ENCODE data around the gene HNRNPK.

HNRNPK gene

GRCh38 chr9:83932011-83932410, 48.0 kb downstream of the HNRNPK start:
- no peak for DNase-seq

DNA sequence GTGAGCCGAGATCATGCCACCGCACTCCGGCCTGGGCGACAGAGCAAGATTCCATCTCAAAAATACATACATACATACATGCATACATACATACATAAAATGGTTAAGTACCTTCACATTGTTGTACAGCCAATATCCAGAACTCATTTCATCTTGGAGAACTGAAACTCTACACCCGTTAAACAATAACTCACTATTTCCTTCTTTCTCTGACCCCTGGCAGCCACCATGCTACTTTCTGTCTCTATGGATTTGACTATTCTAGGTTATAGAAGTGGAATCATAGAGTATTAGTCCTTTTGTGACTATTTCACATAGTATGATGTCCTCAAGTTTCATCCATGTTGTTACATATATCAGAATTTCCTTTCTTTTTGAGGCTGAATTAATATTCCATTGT, 49.1 kb downstream of the HNRNPK start:
- no peak for DNase-seq

DNA sequence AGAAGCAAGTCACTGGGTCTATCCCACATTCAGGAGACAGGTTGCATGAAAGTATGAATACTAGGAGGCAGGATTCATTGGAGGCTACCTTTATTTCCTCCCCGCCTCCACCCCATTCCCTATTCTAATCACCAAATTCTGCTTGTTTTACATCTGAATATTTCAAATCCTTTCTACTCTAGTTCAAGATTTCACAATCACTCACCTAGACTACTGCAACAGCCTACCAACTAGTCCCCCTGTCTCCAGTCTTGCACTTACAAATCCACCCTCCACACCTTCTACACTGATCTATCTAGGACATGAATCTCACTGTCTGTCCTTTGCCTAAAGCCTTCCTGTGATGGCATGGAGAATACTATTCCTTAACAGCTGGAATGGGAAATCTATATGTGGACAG, 52.4 kb downstream of the HNRNPK start:
- DNase-seq = no peak

DNA sequence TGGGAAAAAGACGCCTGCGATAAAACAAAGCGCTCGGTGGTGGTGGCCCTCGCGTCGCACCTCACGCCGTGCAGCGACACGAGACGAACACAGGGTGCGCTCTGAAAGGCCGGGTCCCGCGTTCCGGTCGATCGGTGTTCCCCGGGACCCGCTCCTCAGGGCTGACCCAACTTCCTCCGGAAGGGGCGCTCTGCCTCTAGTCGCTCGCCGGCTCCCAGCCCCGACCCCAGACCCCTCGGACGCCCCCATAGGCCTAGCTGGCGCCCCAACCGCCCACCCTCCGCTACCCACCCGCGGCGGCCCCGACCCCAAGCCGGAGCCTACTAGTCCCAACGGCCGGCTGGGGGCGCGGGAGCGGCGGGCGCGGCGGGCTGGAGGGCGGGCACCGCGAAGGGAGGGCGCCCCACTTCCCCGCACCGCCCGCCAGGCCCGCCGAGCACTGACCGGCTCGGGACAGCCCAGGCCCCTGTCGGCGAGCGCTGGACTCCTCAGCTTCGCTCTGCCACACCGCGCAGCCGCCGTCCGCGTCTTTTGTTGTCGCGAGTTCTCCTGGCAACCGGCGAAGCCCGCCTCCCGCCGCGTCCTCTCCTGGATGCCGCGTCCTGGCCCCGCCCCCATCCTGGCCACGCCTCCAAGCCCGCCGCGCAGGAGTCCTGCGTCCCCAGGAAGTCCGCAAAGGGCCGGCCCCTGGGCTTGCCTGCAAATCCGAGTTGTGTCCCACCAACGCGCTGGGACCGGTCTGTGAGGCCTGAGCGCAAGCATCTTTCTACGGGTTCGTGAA, 58.9 kb downstream of the HNRNPK start, which contains the start of gene KIF27:
Gene KIF27 (minus strand): TSS at position 506 of the 781 bp plus-strand sequence. CDS start 5,841 bp downstream, outside the sequence.
- DNase-seq = peak; percentile 82 to 92

DNA sequence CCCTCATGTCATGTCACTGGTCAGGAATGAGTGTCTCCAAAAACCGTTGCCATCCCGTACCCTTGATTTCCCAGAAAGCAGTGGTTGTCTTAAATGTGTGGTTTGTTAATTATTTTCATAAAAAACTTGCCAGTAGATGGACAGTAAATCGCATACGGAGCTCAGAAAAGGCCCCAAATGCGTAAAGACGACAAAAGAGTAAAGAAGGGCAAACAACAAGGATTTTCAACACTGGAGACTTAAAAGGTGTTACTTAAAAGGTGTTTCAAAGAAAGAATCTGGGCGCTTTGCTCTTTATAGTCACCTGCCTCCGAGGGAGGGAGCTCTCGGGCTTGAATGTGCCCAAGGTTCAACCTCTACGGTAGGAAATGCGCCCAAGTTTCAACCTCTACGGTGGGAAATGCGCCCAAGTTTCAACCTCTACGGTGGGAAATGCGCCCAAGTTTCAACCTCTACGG, 59.5 kb downstream of the HNRNPK start:
- DNase-seq = peak in 1 of 2 experiments; percentile 57

DNA sequence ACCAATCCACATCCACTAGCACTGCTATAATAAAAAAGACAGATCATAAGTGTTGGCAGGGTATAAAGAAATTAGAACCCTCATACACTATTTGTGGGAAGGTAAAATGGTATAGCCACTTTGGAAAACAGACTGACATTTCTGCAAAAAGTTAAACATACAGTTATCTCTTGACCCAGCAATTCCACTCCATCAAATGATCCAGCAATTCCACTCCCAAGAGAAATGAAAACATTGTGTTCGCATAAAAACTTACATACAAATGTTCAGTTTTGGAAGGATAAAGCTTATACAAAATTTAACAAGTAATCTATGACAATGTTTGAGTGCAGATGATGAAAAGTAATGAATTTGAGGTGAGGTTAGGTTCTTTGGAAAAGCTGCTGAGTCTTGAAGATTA, 60.9 kb downstream of the HNRNPK start:
- no peak for DNase-seq
